GM23338 (cell line): Measurements from ENCODE around the gene VARS2. TPM values are rescaled to one million over a fixed set of nuclear protein-coding genes. Genes with fewer than 3 reads are reported as not detected.
A peak's percentile ranks its signal among the peaks of the same experiment; 100 is the strongest.
"Not testable (repeated sequence)": the region's sequence is repeated elsewhere in the genome, so short reads cannot be mapped to it uniquely, and the experiment has no call there.

Experiments used
- ATAC-seq: fragments of 200-7000 bp; cut with Tn5 transposase; 3 replicates; pipeline ENCODE4 v1.9.1; 2020
- DNase-seq: peaks from one replicate; pipeline ENCODE4 v3.0.0-alpha.2; 2015; ENCODE audit warnings: low spot score
- H2AFZ ChIP-seq: fragments of 200-600 bp; sonication (generic); 2 replicates; pipeline ENCODE4 v1.8.0; 2016; ENCODE audit warnings: antibody characterized with exemption, mild to moderate bottlenecking, moderate library complexity
- H3F3A ChIP-seq: fragments of 200-600 bp; sonication (generic); replicated peaks from 2 replicates; pipeline ENCODE4 v1.8.0; 2017; ENCODE audit warnings: antibody characterized with exemption, mixed run types, low read depth
- H3K27ac ChIP-seq: fragments of 200-600 bp; sonication (generic); 2 replicates; pipeline ENCODE4 v1.6.1; 2016; ENCODE audit warnings: low read depth
- H3K27me3 ChIP-seq: fragments of 200-600 bp; sonication (generic); 2 replicates; pipeline ENCODE4 v1.8.0; 2016; ENCODE audit warnings: mild to moderate bottlenecking, mixed run types, moderate library complexity; ENCODE audit not compliant: insufficient read depth
- H3K36me3 ChIP-seq: fragments of 200-600 bp; sonication (generic); 2 replicates; pipeline ENCODE4 v1.8.0; 2016; ENCODE audit warnings: mild to moderate bottlenecking; ENCODE audit not compliant: insufficient read depth
- H3K4me1 ChIP-seq: fragments of 200-600 bp; sonication (generic); 2 replicates; pipeline ENCODE4 v1.8.0; 2016; ENCODE audit warnings: mild to moderate bottlenecking, moderate library complexity; ENCODE audit not compliant: insufficient read depth
- H3K4me2 ChIP-seq: fragments of 200-600 bp; sonication (generic); 2 replicates; pipeline ENCODE4 v1.7.1; 2017; ENCODE audit warnings: mixed run types
- H3K4me3 ChIP-seq: fragments of 200-600 bp; sonication (generic); 2 replicates; pipeline ENCODE4 v1.6.1; 2016; ENCODE audit warnings: mixed run types
- H3K79me2 ChIP-seq: fragments of 200-600 bp; sonication (generic); replicated peaks from 2 replicates; pipeline ENCODE4 v1.8.0; 2017; ENCODE audit warnings: mild to moderate bottlenecking; ENCODE audit not compliant: insufficient read depth
- H3K9me2 ChIP-seq: fragments of 200-600 bp; sonication (generic); 2 replicates; pipeline ENCODE4 v1.8.0; 2017; ENCODE audit not compliant: insufficient read depth
- H4K20me1 ChIP-seq: fragments of 200-600 bp; sonication (generic); replicated peaks from 2 replicates; pipeline ENCODE4 v1.8.0; 2017; ENCODE audit warnings: mild to moderate bottlenecking; ENCODE audit not compliant: insufficient read depth
- H3K27ac Mint-ChIP-seq: 2 replicates; pipeline ENCODE4 v1.8.0; 2020; ENCODE audit warnings: inconsistent platforms, mild to moderate bottlenecking, moderate library complexity, mixed read lengths
- H3K27me3 Mint-ChIP-seq: 3 replicates; pipeline ENCODE4 v1.8.0; 2022; ENCODE audit warnings: low read depth, mild to moderate bottlenecking, moderate library complexity, mixed read lengths, inconsistent platforms; ENCODE audit not compliant: insufficient read depth, poor library complexity
- H3K36me3 Mint-ChIP-seq: 3 replicates; pipeline ENCODE4 v1.8.0; 2021; ENCODE audit warnings: low read depth, mild to moderate bottlenecking, inconsistent platforms, moderate library complexity, mixed read lengths
- H3K4me1 Mint-ChIP-seq: 3 replicates; pipeline ENCODE4 v1.8.0; 2020; ENCODE audit warnings: mild to moderate bottlenecking, inconsistent platforms, mixed read lengths
- H3K4me3 Mint-ChIP-seq: 3 replicates; pipeline ENCODE4 v1.8.0; 2021; ENCODE audit warnings: moderate library complexity, mild to moderate bottlenecking, inconsistent platforms, mixed read lengths
- H3K9me3 Mint-ChIP-seq: 3 replicates; pipeline ENCODE4 v1.8.0; 2020; ENCODE audit warnings: moderate library complexity, mild to moderate bottlenecking, inconsistent platforms, mixed read lengths
- ETS1 ChIP-seq: IDR thresholded peaks from 2 replicates; pipeline ENCODE4 v1.6.1; 2016; ENCODE audit warnings: antibody characterized with exemption
- EZH2phosphoT487 ChIP-seq: fragments of 200-600 bp; sonication (generic); IDR thresholded peaks from one replicate; pipeline ENCODE4 v1.8.1; 2018; ENCODE audit warnings: antibody characterized with exemption; ENCODE audit not compliant: unreplicated experiment
- NANOG ChIP-seq: IDR thresholded peaks from 2 replicates; pipeline ENCODE4 v1.6.1; 2016; ENCODE audit warnings: antibody characterized with exemption, borderline replicate concordance
- POLR2AphosphoS5 ChIP-seq: IDR thresholded peaks from 2 replicates; pipeline ENCODE4 v1.6.1; 2016; ENCODE audit warnings: antibody characterized with exemption, low read depth
- STAT1 ChIP-seq: IDR thresholded peaks from one replicate; pipeline ENCODE4 v1.6.1; 2016; ENCODE audit warnings: antibody characterized with exemption; ENCODE audit not compliant: unreplicated experiment
- polyA plus RNA-seq: library from polyadenylated mRNA; unstranded; fragments of >200 nt; fragmentation: Nextera tagmentation; extraction: Ambion mirVana; gene quantifications from 2 replicates; pipeline ENCODE4 v1.2.1, GENCODE V29; 2016
- total RNA-seq: library from RNA; depleted of rRNA; stranded (reverse); fragments of >200 nt; shearing (Covaris generic); gene quantifications from 2 replicates; pipeline ENCODE4 v1.2.3, GENCODE V29; 2014
- TF ChIP-seq, protein P1 (sequence below), 2 experiments: fragments of 200-600 bp in 1 of 2; sonication (generic) in 1 of 2; conservative IDR thresholded peaks; 2 replicates each; pipeline versions ENCODE4 v1.5.1 to v1.6.1; 2016 to 2017; ENCODE audit warnings: antibody characterized with exemption in 2 of 2, low read depth in 2 of 2, mild to moderate bottlenecking in 2 of 2, moderate library complexity in 1 of 2

The VARS2 gene
- total and polyA plus RNA-seq, 2 experiments from 2014 or later, result 13.7 to 36.4 TPM

- TF ChIP-seq, protein P1, sequence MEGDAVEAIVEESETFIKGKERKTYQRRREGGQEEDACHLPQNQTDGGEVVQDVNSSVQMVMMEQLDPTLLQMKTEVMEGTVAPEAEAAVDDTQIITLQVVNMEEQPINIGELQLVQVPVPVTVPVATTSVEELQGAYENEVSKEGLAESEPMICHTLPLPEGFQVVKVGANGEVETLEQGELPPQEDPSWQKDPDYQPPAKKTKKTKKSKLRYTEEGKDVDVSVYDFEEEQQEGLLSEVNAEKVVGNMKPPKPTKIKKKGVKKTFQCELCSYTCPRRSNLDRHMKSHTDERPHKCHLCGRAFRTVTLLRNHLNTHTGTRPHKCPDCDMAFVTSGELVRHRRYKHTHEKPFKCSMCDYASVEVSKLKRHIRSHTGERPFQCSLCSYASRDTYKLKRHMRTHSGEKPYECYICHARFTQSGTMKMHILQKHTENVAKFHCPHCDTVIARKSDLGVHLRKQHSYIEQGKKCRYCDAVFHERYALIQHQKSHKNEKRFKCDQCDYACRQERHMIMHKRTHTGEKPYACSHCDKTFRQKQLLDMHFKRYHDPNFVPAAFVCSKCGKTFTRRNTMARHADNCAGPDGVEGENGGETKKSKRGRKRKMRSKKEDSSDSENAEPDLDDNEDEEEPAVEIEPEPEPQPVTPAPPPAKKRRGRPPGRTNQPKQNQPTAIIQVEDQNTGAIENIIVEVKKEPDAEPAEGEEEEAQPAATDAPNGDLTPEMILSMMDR (conservative IDR thresholded peaks at IDR 0.05; ENCODE audit: low read depth in 2 of 2), result no peak
- TF ChIP-seq EZH2phosphoT487 (no peak), ETS1 (no peak), STAT1 (no peak)
Measured at GRCh38 chr6:30908700-30909099, 5.3 kb upstream of the VARS2 start (continued).

- H3K4me1 ChIP-seq, H2AFZ ChIP-seq, H3K4me3 ChIP-seq, H3K4me3 Mint-ChIP-seq, H3K27me3 ChIP-seq, H3K27ac Mint-ChIP-seq, H3K79me2 ChIP-seq, H3K9me3 Mint-ChIP-seq, H3K9me2 ChIP-seq, H4K20me1 ChIP-seq, H3K4me2 ChIP-seq, H3K27ac ChIP-seq, ATAC-seq, DNase-seq, H3K36me3 ChIP-seq: not testable (repeated sequence)
- 0 out of 2 replicates have a peak, but pooled peaks cover 21% of the 10 kb centered on the region for H3F3A ChIP-seq
- Mint-ChIP-seq H3K36me3 (peaks cover 36% of the 10 kb centered on the region), H3K27me3 (peaks cover 16% of the 10 kb centered on the region), H3K4me1 (peaks cover 26% of the 10 kb centered on the region)
Measured at GRCh38 chr6:30910473-30910872, 3.6 kb upstream of the VARS2 start.

DNA sequence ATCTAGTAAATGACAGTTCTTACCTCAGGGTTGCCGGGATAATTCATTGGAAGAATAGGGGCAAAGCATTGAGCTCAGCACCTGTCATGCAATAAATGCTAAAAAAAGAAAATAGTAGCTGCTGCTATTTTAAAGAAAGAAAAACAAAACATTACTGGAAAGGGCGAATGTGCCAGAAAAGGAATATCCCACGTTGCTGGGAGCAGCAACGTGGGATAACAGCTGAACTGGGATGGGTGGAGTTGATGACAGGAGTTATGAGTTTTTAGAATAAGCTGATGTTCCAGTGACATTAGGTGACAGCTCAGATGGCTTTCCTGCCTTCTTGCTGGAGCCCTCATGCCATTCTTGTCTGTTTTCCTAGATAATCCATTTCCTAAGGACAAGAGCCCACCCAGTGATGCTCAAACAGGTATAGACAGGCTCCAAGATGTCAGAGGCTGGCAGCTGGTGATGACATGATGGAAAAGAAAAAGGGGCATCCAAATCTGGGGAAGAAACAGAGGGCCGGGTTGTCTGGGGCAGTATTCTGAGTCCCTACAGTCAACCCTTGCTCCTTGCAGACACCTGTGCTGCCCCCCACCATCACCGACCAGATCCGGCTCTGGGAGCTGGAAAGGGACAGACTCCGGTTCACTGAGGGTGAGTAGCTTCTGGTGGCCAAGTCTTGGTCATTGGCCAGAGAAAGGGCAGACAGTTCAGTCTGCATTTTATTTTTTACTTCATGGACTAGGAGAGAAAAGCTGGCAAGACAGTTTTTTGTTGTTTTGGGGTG is 1.1 kb upstream of the VARS2 start:
- H3K27ac Mint-ChIP-seq, result no peak overlapping the region
- no peak for DNase-seq
- H3K36me3 ChIP-seq, result peaks cover 7% of the 10 kb centered on the region; the same call in 1 of the 2 replicates
- no peaks in the 10 kb centered on the region; the same call in 1 of the 2 replicates for H4K20me1 ChIP-seq
- peaks cover 20% of the 10 kb centered on the region for H3K27me3 Mint-ChIP-seq
- H3K4me3 ChIP-seq, result peak overlapping the region; percentile 84
- peaks cover 10% of the 10 kb centered on the region for H3K79me2 ChIP-seq
- peak overlapping the region; percentile 89 for H3K4me3 Mint-ChIP-seq
- H2AFZ ChIP-seq, result no peak overlapping the region; the same call in 1 of the 2 replicates
- peak overlapping the region; percentile 59; the same call in 1 of the 2 replicates for H3K27ac ChIP-seq
- no peak for ATAC-seq
- H3K27me3 ChIP-seq, result no peaks in the 10 kb centered on the region
- TF ChIP-seq NANOG, result no peak
- TF ChIP-seq POLR2AphosphoS5, result 0 out of 2 replicates have a peak, but pooled peaks have one; percentile 29
- H3K9me2 ChIP-seq, result no peaks in the 10 kb centered on the region
- peak overlapping the region; percentile 97 for H3K4me2 ChIP-seq
- H3K9me3 Mint-ChIP-seq, result no peaks in the 10 kb centered on the region
- H3K4me1 Mint-ChIP-seq, result peaks cover 24% of the 10 kb centered on the region
- peaks cover 58% of the 10 kb centered on the region for H3K36me3 Mint-ChIP-seq
- H3K4me1 ChIP-seq, result peaks cover 8% of the 10 kb centered on the region; the same call in 1 of the 2 replicates
- H3F3A ChIP-seq, result 0 out of 2 replicates have a peak, but pooled peaks cover 17% of the 10 kb centered on the region
